Loucy (cell line): ENCODE measurements around the gene DHRSX.

Experiments used
- EZH2phosphoT487 ChIP-seq: fragments of 200-600 bp; IDR thresholded peaks from 2 replicates; pipeline ENCODE4 v1.6.1; 2018; ENCODE audit warnings: antibody characterized with exemption, mild to moderate bottlenecking, moderate library complexity, borderline replicate concordance
- TF ChIP-seq, protein P1 (sequence below): fragments of 200-600 bp; sonication (generic); conservative IDR thresholded peaks from 2 replicates; pipeline ENCODE4 v1.5.1; 2014; ENCODE audit warnings: mild to moderate bottlenecking, antibody characterized with exemption, low read length

DNA sequence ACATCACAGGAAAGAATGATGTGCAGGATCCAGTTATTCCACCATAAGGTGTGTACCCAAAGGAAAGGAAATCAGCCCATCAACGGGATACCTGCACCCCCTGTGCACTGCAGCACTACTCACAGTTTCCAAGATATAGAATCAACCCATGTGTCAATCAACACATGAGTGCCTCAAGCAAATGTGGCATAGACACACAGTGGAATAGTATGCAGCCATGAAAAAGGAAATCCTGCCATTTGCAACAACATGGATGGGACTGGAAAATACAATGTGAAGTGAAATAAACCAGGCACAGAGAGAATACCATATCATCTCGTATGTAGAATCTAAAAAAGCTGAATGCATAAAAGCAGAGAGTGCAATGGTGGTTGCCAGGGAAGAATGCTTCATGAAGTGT lies 53.3 kb downstream of the DHRSX start:
- TF ChIP-seq, protein P1, sequence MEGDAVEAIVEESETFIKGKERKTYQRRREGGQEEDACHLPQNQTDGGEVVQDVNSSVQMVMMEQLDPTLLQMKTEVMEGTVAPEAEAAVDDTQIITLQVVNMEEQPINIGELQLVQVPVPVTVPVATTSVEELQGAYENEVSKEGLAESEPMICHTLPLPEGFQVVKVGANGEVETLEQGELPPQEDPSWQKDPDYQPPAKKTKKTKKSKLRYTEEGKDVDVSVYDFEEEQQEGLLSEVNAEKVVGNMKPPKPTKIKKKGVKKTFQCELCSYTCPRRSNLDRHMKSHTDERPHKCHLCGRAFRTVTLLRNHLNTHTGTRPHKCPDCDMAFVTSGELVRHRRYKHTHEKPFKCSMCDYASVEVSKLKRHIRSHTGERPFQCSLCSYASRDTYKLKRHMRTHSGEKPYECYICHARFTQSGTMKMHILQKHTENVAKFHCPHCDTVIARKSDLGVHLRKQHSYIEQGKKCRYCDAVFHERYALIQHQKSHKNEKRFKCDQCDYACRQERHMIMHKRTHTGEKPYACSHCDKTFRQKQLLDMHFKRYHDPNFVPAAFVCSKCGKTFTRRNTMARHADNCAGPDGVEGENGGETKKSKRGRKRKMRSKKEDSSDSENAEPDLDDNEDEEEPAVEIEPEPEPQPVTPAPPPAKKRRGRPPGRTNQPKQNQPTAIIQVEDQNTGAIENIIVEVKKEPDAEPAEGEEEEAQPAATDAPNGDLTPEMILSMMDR: no peak
- no peak for TF ChIP-seq EZH2phosphoT487
